ENCODE results near the gene KCNQ1.
A peak's percentile ranks its signal among the peaks of the same experiment; 100 is the strongest.

KCNQ1 gene

GRCh38 chr11:2892967-2893528, 448.2 kb downstream of the KCNQ1 start:
- peak in 1 of 5 donors; percentile 73 for DNase-seq

- no peak for DNase-seq
Measured at GRCh38 chr11:2893935-2894334, 449.1 kb downstream of the KCNQ1 start.

- DNase-seq = no peak
Measured at GRCh38 chr11:2896047-2896446, 451.2 kb downstream of the KCNQ1 start.

GRCh38 chr11:2897048-2897447, 452.2 kb downstream of the KCNQ1 start:
- DNase-seq = no peak

- DNase-seq = peak in 3 of 5 donors; percentile 31 to 89 (median 43)
Measured at GRCh38 chr11:2898366-2899079, 453.7 kb downstream of the KCNQ1 start.

All from T-helper 1 cell (primary cell).